Measurements from ENCODE around the gene CRB2. TPM values are rescaled to one million over a fixed set of nuclear protein-coding genes. Genes with fewer than 3 reads are reported as not detected.

CRB2 gene
- total RNA-seq, 1 experiment from 2014 or later, result 0.07 TPM

DNA sequence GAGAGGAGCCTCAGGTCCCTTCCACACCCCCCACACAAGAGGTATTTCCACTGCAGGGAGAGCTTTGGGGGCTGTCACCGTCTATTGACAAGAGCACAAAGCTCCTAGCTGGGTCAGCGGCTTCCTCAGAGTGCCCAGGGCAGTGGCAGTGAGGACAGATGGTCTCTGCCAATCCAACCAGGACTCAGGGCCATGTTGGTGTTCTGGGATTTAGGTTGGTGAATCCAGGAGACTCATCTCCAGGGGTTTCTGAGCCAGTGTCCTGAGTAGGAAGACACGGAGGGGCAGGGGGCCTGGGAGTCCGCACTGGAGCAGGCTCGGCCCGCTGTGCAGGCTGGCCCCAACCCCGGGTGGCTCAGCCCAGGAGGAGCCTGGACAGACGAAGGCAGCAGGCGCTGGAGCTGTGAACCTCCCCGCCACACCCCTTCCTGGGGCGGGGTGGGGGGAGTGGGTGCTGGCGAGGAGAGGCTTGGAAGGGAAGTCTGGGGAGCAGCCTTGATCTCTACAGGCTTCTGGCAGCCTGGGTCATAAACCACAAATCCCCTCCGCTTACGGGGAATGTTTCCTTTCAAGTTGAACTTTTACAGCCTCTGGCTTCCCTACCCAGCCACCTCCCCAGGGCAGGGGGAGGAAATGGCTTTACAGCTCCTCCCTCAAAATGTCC, 19.6 kb downstream of the CRB2 start:
- TF ChIP-seq TCF7L2 (IDR thresholded peaks at IDR 0.05; ENCODE audit: borderline replicate concordance, extremely low read depth, insufficient read depth, insufficient read length), result peak; percentile 84
- no peak for TF ChIP-seq CBX3 (IDR thresholded peaks at IDR 0.05; ENCODE audit: low read depth)
- no peak for TF ChIP-seq ZNF274 (IDR thresholded peaks at IDR 0.05; ENCODE audit: low read depth, low read length)
- TF ChIP-seq SIN3A (IDR thresholded peaks at IDR 0.05; ENCODE audit: low read depth), result no peak
- Histone ChIP-seq H3K4me3 (replicated peaks in 1 of 2; ENCODE audit: low read depth in 1 of 2, low read length in 2 of 2) (no peak overlapping the region), H4K20me1 (ENCODE audit: insufficient read depth) (no peaks in the 10 kb centered on the region), H3K4me2 (ENCODE audit: low read length) (peak overlapping the region; percentile 41), H3K36me3 (ENCODE audit: control insufficient read depth in 1 of 2, insufficient read depth in 2 of 2, low read length in 2 of 2) (no peaks in the 10 kb centered on the region), H3K9ac (ENCODE audit: low read length) (no peak overlapping the region), H3K79me2 (ENCODE audit: insufficient read depth, low read length) (no peaks in the 10 kb centered on the region), H3K27ac (ENCODE audit: low read depth, low read length) (peak overlapping the region; percentile 31; the same call in 1 of the 2 replicates), H3K4me1 (ENCODE audit: control insufficient read depth in 1 of 2, insufficient read depth in 2 of 2, low read length in 2 of 2) (peaks cover 15 to 16% of the 10 kb centered on the region in 2 experiments), H3K9me3 (ENCODE audit: control insufficient read depth in 1 of 2, insufficient read depth in 1 of 2, low read depth in 1 of 2, low read length in 2 of 2) (no peaks in the 10 kb centered on the region), H3K9me2 (ENCODE audit: insufficient read depth) (no peaks in the 10 kb centered on the region), H2AFZ (ENCODE audit: low read depth, low read length, poor library complexity, severe bottlenecking) (no peak overlapping the region), H3K27me3 (ENCODE audit: insufficient read depth, low read length) (no peaks in the 10 kb centered on the region)
- ChIA-PET RAD21 (ENCODE audit: low non-redundant PET in 1 of 2, low total read pairs in 2 of 2, uncharacterized antibody in 2 of 2, unreplicated experiment in 2 of 2) (no interaction called here), POLR2A (no interaction called here), CTCF (no interaction called here)
- no peak for DNase-seq (ENCODE audit: low read depth, low spot score)
- intact Hi-C loops (cut with micrococcal nuclease), result no loop called here
- ATAC-seq, result peak; percentile 62
- no TSS peak for BruUV-seq (replicated peaks)

- no peaks in the 10 kb centered on the region for H3K27me3 ChIP-seq (ENCODE audit: insufficient read depth, low read length)
- intact Hi-C loops (cut with micrococcal nuclease), result no loop called here
Measured at GRCh38 chr9:123376218-123377071, 20.4 kb downstream of the CRB2 start.

More at GRCh38 chr9:123376218-123377071, 20.4 kb downstream of the CRB2 start:
- TF ChIP-seq SIN3A (IDR thresholded peaks at IDR 0.05; ENCODE audit: low read depth) (no peak), ELF1 (IDR thresholded peaks at IDR 0.05; ENCODE audit: borderline replicate concordance, low read depth) (no peak), POLR2AphosphoS5 (IDR thresholded peaks at IDR 0.05; ENCODE audit: low read depth, low read length) (no peak), EZH2 (IDR thresholded peaks at IDR 0.05) (no peak), TCF7L2 (IDR thresholded peaks at IDR 0.05; ENCODE audit: borderline replicate concordance, extremely low read depth, insufficient read depth, insufficient read length) (no peak), ZFX (IDR thresholded peaks at IDR 0.05) (no peak), EZH2phosphoT487 (IDR thresholded peaks at IDR 0.05; ENCODE audit: borderline replicate concordance) (no peak), FOSL1 (IDR thresholded peaks at IDR 0.05; ENCODE audit: low read depth) (no peak), CEBPB (IDR thresholded peaks at IDR 0.05; ENCODE audit: low read depth) (no peak), EGR1 (IDR thresholded peaks at IDR 0.05; ENCODE audit: low read depth) (no peak), RAD21 (IDR thresholded peaks at IDR 0.05; ENCODE audit: low read depth) (no peak), CBX3 (IDR thresholded peaks at IDR 0.05; ENCODE audit: low read depth) (no peak), POLR2A (IDR thresholded peaks at IDR 0.05; ENCODE audit: borderline replicate concordance, extremely low read depth, insufficient read depth, insufficient read length) (no peak), SRF (IDR thresholded peaks at IDR 0.05; ENCODE audit: low read depth) (no peak), JUND (IDR thresholded peaks at IDR 0.05) (no peak)
- TF ChIP-seq, protein P1, sequence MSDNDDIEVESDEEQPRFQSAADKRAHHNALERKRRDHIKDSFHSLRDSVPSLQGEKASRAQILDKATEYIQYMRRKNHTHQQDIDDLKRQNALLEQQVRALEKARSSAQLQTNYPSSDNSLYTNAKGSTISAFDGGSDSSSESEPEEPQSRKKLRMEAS (IDR thresholded peaks at IDR 0.05), result no peak
- TF ChIP-seq, protein P2, sequence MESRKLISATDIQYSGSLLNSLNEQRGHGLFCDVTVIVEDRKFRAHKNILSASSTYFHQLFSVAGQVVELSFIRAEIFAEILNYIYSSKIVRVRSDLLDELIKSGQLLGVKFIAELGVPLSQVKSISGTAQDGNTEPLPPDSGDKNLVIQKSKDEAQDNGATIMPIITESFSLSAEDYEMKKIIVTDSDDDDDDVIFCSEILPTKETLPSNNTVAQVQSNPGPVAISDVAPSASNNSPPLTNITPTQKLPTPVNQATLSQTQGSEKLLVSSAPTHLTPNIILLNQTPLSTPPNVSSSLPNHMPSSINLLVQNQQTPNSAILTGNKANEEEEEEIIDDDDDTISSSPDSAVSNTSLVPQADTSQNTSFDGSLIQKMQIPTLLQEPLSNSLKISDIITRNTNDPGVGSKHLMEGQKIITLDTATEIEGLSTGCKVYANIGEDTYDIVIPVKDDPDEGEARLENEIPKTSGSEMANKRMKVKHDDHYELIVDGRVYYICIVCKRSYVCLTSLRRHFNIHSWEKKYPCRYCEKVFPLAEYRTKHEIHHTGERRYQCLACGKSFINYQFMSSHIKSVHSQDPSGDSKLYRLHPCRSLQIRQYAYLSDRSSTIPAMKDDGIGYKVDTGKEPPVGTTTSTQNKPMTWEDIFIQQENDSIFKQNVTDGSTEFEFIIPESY (IDR thresholded peaks at IDR 0.05; ENCODE audit: extremely low read depth, insufficient replicate concordance, low read length), result no peak
- Histone ChIP-seq H3K36me3 (ENCODE audit: control insufficient read depth in 1 of 2, insufficient read depth in 2 of 2, low read length in 2 of 2) (no peaks in the 10 kb centered on the region), H3K4me1 (ENCODE audit: control insufficient read depth in 1 of 2, insufficient read depth in 2 of 2, low read length in 2 of 2) (peaks cover 15 to 16% of the 10 kb centered on the region in 2 experiments), H3K9me3 (ENCODE audit: control insufficient read depth in 1 of 2, insufficient read depth in 1 of 2, low read depth in 1 of 2, low read length in 2 of 2) (no peaks in the 10 kb centered on the region), H3K9ac (ENCODE audit: low read length) (no peak overlapping the region), H3K79me2 (ENCODE audit: insufficient read depth, low read length) (no peaks in the 10 kb centered on the region), H3K27ac (ENCODE audit: low read depth, low read length) (no peak overlapping the region; the same call in 1 of the 2 replicates), H3K9me2 (ENCODE audit: insufficient read depth) (no peaks in the 10 kb centered on the region), H3K4me2 (ENCODE audit: low read length) (peak overlapping the region; percentile 41), H3K4me3 (replicated peaks in 1 of 2; ENCODE audit: low read depth in 1 of 2, low read length in 2 of 2) (no peak overlapping the region), H4K20me1 (ENCODE audit: insufficient read depth) (no peaks in the 10 kb centered on the region), H2AFZ (ENCODE audit: low read depth, low read length, poor library complexity, severe bottlenecking) (no peak overlapping the region)
- RAD21 ChIA-PET (ENCODE audit: low non-redundant PET in 1 of 2, low total read pairs in 2 of 2, uncharacterized antibody in 2 of 2, unreplicated experiment in 2 of 2), result no interaction called here
- BruUV-seq (replicated peaks), result no TSS peak
- CTCF ChIA-PET, result no interaction called here
- ATAC-seq (peak; percentile 41), DNase-seq (ENCODE audit: low read depth, low spot score) (no peak)
- POLR2A ChIA-PET, result no interaction called here
